PC-3 (cell line): ENCODE results near the gene RABL6.

Source experiments
- CTCF ChIP-seq: fragments of 300-600 bp; sonication (generic); conservative IDR thresholded peaks from 2 replicates; pipeline ENCODE4 v1.5.1; 2017; ENCODE audit warnings: antibody characterized with exemption, low read depth, mild to moderate bottlenecking, low read length
- EZH2phosphoT487 ChIP-seq: fragments of 300-600 bp; sonication (generic); IDR thresholded peaks from 2 replicates; pipeline ENCODE4 v1.6.1; 2018; ENCODE audit warnings: mild to moderate bottlenecking, antibody characterized with exemption, low read length, borderline replicate concordance

DNA sequence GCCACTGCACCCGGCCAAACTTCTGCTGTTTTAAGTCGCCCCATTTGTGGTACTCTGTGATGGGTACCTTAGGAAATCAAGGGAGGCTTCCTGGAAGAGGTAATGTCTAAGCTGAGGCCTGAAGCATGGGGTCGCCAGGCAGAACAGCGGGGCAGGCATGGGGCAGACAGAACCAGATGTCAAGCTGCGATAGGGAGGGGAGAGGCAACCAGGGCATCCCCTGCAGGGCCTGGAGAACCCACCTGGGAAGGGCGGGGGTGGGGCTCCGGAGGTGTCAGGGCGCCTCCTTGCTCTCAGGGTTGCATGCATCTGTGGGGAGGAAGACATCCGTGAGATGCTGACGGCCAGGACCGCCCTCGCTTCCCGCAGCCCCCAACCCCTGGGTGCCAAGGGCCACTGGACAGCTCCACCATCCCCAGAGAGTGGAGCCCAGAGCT is 46.2 kb upstream of the RABL6 start:
- no peak for TF ChIP-seq CTCF
- no peak for TF ChIP-seq EZH2phosphoT487
